Right lobe of liver (tissue), 4 donors: ENCODE measurements around the gene SLC18B1.

ENCODE experiments used
- POLR2A ChIP-seq: fragments of 450-650 bp; IDR thresholded peaks from one replicate; pipeline ENCODE4 v1.6.1; 2017; ENCODE audit warnings: antibody characterized with exemption, mild to moderate bottlenecking
- TF ChIP-seq, protein P1 (sequence below), 4 donors: fragments of 200-600 bp in 3 of 4; fragments of 450-650 bp in 1 of 4; IDR thresholded peaks; one replicate each; pipeline versions ENCODE4 v1.5.1 to v1.8.0; 2016 to 2022; ENCODE audit warnings: antibody characterized with exemption in 4 of 4, mild to moderate bottlenecking in 2 of 4
- donor health status: DM: no; HTN: no; CAD: no.
- donor health status: DM: no; HTN: no; CAD: no.
- donor health status: DM: no; HTN: yes; CAD: no.

DNA sequence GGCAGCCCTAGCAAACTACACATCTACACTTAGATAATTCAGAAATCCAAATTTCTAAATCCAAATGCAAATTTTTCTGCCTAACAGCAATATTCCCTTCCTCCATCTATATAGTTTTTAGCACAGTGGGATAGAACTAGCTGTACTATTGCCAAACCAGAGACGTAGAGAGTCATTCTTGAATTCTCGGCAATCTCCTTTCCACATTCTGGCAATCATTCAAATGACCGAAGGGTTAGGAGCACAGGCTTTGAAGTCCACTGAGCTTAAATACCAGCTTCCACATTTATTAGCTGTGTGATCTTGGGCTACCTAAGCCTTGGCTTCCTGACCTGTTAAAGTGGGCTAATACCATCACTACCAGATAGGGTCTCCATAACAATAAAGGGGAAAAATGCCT is 12.8 kb upstream of the SLC18B1 start:
- TF ChIP-seq, protein P1, sequence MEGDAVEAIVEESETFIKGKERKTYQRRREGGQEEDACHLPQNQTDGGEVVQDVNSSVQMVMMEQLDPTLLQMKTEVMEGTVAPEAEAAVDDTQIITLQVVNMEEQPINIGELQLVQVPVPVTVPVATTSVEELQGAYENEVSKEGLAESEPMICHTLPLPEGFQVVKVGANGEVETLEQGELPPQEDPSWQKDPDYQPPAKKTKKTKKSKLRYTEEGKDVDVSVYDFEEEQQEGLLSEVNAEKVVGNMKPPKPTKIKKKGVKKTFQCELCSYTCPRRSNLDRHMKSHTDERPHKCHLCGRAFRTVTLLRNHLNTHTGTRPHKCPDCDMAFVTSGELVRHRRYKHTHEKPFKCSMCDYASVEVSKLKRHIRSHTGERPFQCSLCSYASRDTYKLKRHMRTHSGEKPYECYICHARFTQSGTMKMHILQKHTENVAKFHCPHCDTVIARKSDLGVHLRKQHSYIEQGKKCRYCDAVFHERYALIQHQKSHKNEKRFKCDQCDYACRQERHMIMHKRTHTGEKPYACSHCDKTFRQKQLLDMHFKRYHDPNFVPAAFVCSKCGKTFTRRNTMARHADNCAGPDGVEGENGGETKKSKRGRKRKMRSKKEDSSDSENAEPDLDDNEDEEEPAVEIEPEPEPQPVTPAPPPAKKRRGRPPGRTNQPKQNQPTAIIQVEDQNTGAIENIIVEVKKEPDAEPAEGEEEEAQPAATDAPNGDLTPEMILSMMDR (IDR thresholded peaks at IDR 0.05), result no peak
- TF ChIP-seq POLR2A, result no peak
